Hematopoietic multipotent progenitor cell (in vitro differentiated cells): ENCODE measurements around the gene DLL1. TPM values are rescaled to one million over a fixed set of nuclear protein-coding genes. Genes with fewer than 3 reads are reported as not detected.
"Not testable (repeated sequence)": the region's sequence is repeated elsewhere in the genome, so short reads cannot be mapped to it uniquely, and the experiment has no call there.

ENCODE experiments used
- DNase-seq, 3 donors: peaks; one replicate each; pipeline ENCODE4 v3.0.0-alpha.2; 2011 to 2015; ENCODE audit warnings: low read depth in 2 of 3, low spot score in 2 of 3
- total RNA-seq: library from RNA; depleted of rRNA; stranded (reverse); fragments of >200 nt; gene quantifications from one replicate; pipeline ENCODE4 v1.2.3, GENCODE V29; 2012

Gene DLL1
- 1.3 TPM for total RNA-seq

- peak in 2 of 3 donors; percentile 43 to 45 for DNase-seq
These were observed at the start of gene DLL1 for GRCh38 chr6:170290296-170291128. Gene DLL1 (minus strand): TSS chr6:170291078. CDS start chr6:170290139, 939 bp downstream.

- not testable (repeated sequence) for DNase-seq
These were observed 44.3 kb upstream of the DLL1 start for GRCh38 chr6:170335199-170335598.

- no peak for DNase-seq
These were observed 38.4 kb upstream of the DLL1 start for GRCh38 chr6:170329321-170329720.

- peak in 2 of 3 donors; percentile 61 to 67 for DNase-seq
These were observed 26.8 kb upstream of the DLL1 start for GRCh38 chr6:170317718-170318117.

- peak in 1 of 3 donors; percentile 58 for DNase-seq
These were observed 26.2 kb upstream of the DLL1 start for GRCh38 chr6:170317076-170317475.

- no peak for DNase-seq
These were observed 25.2 kb upstream of the DLL1 start for GRCh38 chr6:170316071-170316470.

GRCh38 chr6:170314983-170315382 is 24.1 kb upstream of the DLL1 start:
- no peak for DNase-seq

GRCh38 chr6:170313716-170314295 is 22.9 kb upstream of the DLL1 start:
- no peak for DNase-seq

- no peak for DNase-seq
These were observed 22.0 kb upstream of the DLL1 start for GRCh38 chr6:170312876-170313275.

GRCh38 chr6:170311696-170312095 is 20.8 kb upstream of the DLL1 start:
- DNase-seq = no peak

- DNase-seq = no peak
These were observed 17.9 kb upstream of the DLL1 start for GRCh38 chr6:170308761-170309160.

GRCh38 chr6:170307080-170307545 is 16.2 kb upstream of the DLL1 start:
- DNase-seq = no peak

GRCh38 chr6:170306324-170307079 is 15.6 kb upstream of the DLL1 start, which contains the start of gene FAM120B:
Gene FAM120B (plus strand): TSS chr6:170306758. CDS start chr6:170317391, 10,633 bp downstream.
- peak; percentile 83 to 98 (median 97) for DNase-seq

GRCh38 chr6:170305805-170306323 is 15.0 kb upstream of the DLL1 start:
- no peak for DNase-seq

GRCh38 chr6:170301184-170301583 is 10.3 kb upstream of the DLL1 start:
- no peak for DNase-seq

GRCh38 chr6:170298688-170299087 is 7.8 kb upstream of the DLL1 start:
- peak in 2 of 3 donors; percentile 52 to 56 for DNase-seq

GRCh38 chr6:170297576-170298330 is 6.9 kb upstream of the DLL1 start:
- no peak for DNase-seq

GRCh38 chr6:170296746-170297575 is 6.1 kb upstream of the DLL1 start:
- DNase-seq = no peak

GRCh38 chr6:170296423-170296745 is 5.5 kb upstream of the DLL1 start:
- no peak for DNase-seq
